Trophoblast cell (in vitro differentiated cells and primary cell): ENCODE data around the gene PSMD6.

Source experiments
- DNase-seq, 2 donors: peaks; one replicate each; pipeline ENCODE4 v3.0.0-alpha.2; 2016
- H2AFZ ChIP-seq: 2 replicates; pipeline ENCODE4 v1.6.1; 2013; ENCODE audit warnings: low read length, moderate library complexity, mild to moderate bottlenecking; ENCODE audit not compliant: insufficient read depth, poor library complexity
- H2AK5ac ChIP-seq: 2 replicates; pipeline ENCODE4 v1.6.1; 2013; ENCODE audit warnings: mild to moderate bottlenecking, low read length
- H2BK120ac ChIP-seq: 2 replicates; pipeline ENCODE4 v1.6.1; 2013; ENCODE audit warnings: low read length, mild to moderate bottlenecking, moderate library complexity; ENCODE audit not compliant: insufficient read depth, poor library complexity
- H2BK12ac ChIP-seq: 2 replicates; pipeline ENCODE4 v1.6.1; 2013; ENCODE audit warnings: mild to moderate bottlenecking, low read length, moderate library complexity
- H2BK5ac ChIP-seq: 2 replicates; pipeline ENCODE4 v1.6.1; 2013; ENCODE audit warnings: low read length, low read depth, moderate library complexity, mild to moderate bottlenecking; ENCODE audit not compliant: poor library complexity
- H3K14ac ChIP-seq: 2 replicates; pipeline ENCODE4 v1.6.1; 2013; ENCODE audit warnings: mild to moderate bottlenecking, low read length
- H3K18ac ChIP-seq: 2 replicates; pipeline ENCODE4 v1.6.1; 2013; ENCODE audit warnings: mild to moderate bottlenecking, low read length
- H3K23ac ChIP-seq: 2 replicates; pipeline ENCODE4 v1.6.1; 2013; ENCODE audit warnings: low read length
- H3K27ac ChIP-seq: 2 replicates; pipeline ENCODE4 v1.5.1; 2013; ENCODE audit warnings: low read depth, mild to moderate bottlenecking, inconsistent platforms, low read length, moderate library complexity
- H3K27me3 ChIP-seq: 2 replicates; pipeline ENCODE4 v1.6.1; 2013; ENCODE audit warnings: inconsistent platforms, mild to moderate bottlenecking, low read length, moderate library complexity; ENCODE audit not compliant: insufficient read depth
- H3K36me3 ChIP-seq, 2 experiments: 1 replicate in 1 of 2; 2 replicates in 1 of 2; pipeline ENCODE4 v1.6.1; 2013; ENCODE audit warnings: low read length in 2 of 2, mild to moderate bottlenecking in 2 of 2, moderate library complexity in 1 of 2; ENCODE audit not compliant: insufficient read depth in 2 of 2, control insufficient read depth in 1 of 2
- H3K4ac ChIP-seq: 2 replicates; pipeline ENCODE4 v1.6.1; 2013; ENCODE audit warnings: low read depth, mild to moderate bottlenecking, low read length, moderate library complexity
- H3K4me1 ChIP-seq, 2 experiments: 1 replicate in 1 of 2; 2 replicates in 1 of 2; pipeline ENCODE4 v1.6.1; 2013; ENCODE audit warnings: low read length in 2 of 2, mild to moderate bottlenecking in 2 of 2, moderate library complexity in 1 of 2; ENCODE audit not compliant: insufficient read depth in 2 of 2, control insufficient read depth in 1 of 2
- H3K4me2 ChIP-seq: 2 replicates; pipeline ENCODE4 v1.6.1; 2013; ENCODE audit warnings: inconsistent platforms, mild to moderate bottlenecking, low read length, moderate library complexity
- H3K4me3 ChIP-seq: 2 replicates; pipeline ENCODE4 v1.5.1; 2013; ENCODE audit warnings: mild to moderate bottlenecking, low read depth, low read length, inconsistent platforms
- H3K79me1 ChIP-seq: one replicate; pipeline ENCODE4 v1.6.1; 2013; ENCODE audit warnings: low read length
- H3K79me2 ChIP-seq: 2 replicates; pipeline ENCODE4 v1.6.1; 2013; ENCODE audit warnings: low read length, mild to moderate bottlenecking; ENCODE audit not compliant: control insufficient read depth, insufficient read depth, poor library complexity
- H3K9ac ChIP-seq: 2 replicates; pipeline ENCODE4 v1.6.1; 2013; ENCODE audit warnings: mild to moderate bottlenecking, low read length
- H3K9me3 ChIP-seq: 2 replicates; pipeline ENCODE4 v1.6.1; 2013; ENCODE audit warnings: low read depth, mild to moderate bottlenecking, control low read depth, inconsistent platforms, low read length; ENCODE audit not compliant: insufficient read depth
- H4K12ac ChIP-seq: 2 replicates; pipeline ENCODE4 v1.6.1; 2013; ENCODE audit warnings: low read depth, mild to moderate bottlenecking, low read length, moderate library complexity
- H4K8ac ChIP-seq: 2 replicates; pipeline ENCODE4 v1.6.1; 2013; ENCODE audit warnings: low read depth, mild to moderate bottlenecking, low read length, moderate library complexity
- H4K91ac ChIP-seq: one replicate; pipeline ENCODE4 v1.6.1; 2013; ENCODE audit warnings: low read depth, mild to moderate bottlenecking, low read length, moderate library complexity
- WGBS: extraction: QIAGEN DNeasy Blood & Tissue Kit; methylation state at CpG from one replicate; pipeline ENCODE4 v1.1.7; 2013; ENCODE audit warnings: missing lambda C conversion rate; ENCODE audit not compliant: insufficient read length, insufficient coverage; ENCODE audit errors: extremely low coverage; 5-methylcytosine and 5-hydroxymethylcytosine counted together

PSMD6 gene

DNA sequence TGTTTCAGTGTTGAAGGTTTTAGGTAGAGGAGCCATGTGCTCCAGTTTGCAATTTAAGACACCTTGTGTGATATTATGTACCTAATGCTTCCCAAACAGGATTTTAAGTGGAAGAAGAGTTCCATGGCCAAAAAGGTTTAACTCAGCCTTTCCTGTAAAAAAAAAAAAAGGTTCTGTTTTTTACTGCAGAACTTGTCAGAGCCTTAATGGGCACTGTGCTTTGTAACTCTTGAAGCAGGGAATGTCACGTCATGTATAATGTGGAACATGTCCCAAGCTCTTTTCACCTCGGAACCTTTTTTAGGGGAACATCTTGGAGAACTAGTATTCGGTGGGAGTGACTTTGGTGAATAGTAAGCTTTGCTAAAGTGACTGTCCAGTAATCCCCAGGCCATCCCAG lies 31.6 kb downstream of the PSMD6 start:
- H3K27ac ChIP-seq = no peak overlapping the region
- no peak overlapping the region for H3K23ac ChIP-seq
- H3K27me3 ChIP-seq = no peaks in the 10 kb centered on the region
- no peak overlapping the region for H2BK5ac ChIP-seq
- H3K36me3 ChIP-seq = peaks cover 31 to 58% of the 10 kb centered on the region in 2 experiments
- H3K9ac ChIP-seq = no peak overlapping the region
- peaks cover 2% of the 10 kb centered on the region for H3K9me3 ChIP-seq
- H3K4me1 ChIP-seq = no peaks in the 10 kb centered on the region
- H2AFZ ChIP-seq = no peak overlapping the region
- no peak for DNase-seq
- H3K79me2 ChIP-seq = no peaks in the 10 kb centered on the region
- no peak overlapping the region for H2BK120ac ChIP-seq
- no peaks in the 10 kb centered on the region for H3K79me1 ChIP-seq
- H3K4ac ChIP-seq = no peak overlapping the region
- H3K4me2 ChIP-seq = no peak overlapping the region
- H2BK12ac ChIP-seq = no peak overlapping the region
- H2AK5ac ChIP-seq = no peak overlapping the region
- H4K91ac ChIP-seq = no peak overlapping the region
- H3K14ac ChIP-seq = no peak overlapping the region
- no peak overlapping the region for H3K18ac ChIP-seq
- no peak overlapping the region for H4K8ac ChIP-seq
- no CpG with 5 or more reads among the region's 3 CpGs for WGBS
- H3K4me3 ChIP-seq = no peak overlapping the region
- H4K12ac ChIP-seq = no peak overlapping the region

DNA sequence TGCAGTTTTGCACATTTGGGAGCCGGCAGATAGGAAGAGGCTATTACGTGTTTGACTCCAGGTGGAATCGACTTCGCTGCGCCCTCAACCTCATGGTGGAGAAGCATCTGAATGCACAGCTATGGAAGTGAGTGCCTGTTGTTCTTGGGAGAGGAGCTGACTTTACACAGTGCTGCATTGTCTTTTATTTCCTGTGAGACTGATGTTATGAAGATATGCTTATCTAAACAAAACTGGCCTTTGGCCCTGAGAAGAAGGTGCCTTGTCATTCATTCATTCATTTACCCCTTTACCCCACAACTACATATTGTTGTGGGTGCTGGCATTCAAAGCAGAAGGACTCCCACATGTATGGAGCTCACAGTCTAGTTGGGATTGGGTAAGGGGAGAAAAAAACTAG lies 32.6 kb downstream of the PSMD6 start:
- Histone ChIP-seq H3K4me1 (no peaks in the 10 kb centered on the region), H4K12ac (no peak overlapping the region), H3K79me1 (no peaks in the 10 kb centered on the region), H3K36me3 (peaks cover 25 to 52% of the 10 kb centered on the region in 2 experiments), H3K4ac (no peak overlapping the region), H2BK5ac (no peak overlapping the region), H3K14ac (no peak overlapping the region), H2AFZ (no peak overlapping the region), H2AK5ac (no peak overlapping the region), H3K9me3 (peaks cover 2% of the 10 kb centered on the region), H3K27me3 (no peaks in the 10 kb centered on the region), H3K23ac (no peak overlapping the region), H3K79me2 (no peaks in the 10 kb centered on the region), H4K8ac (no peak overlapping the region), H3K18ac (no peak overlapping the region), H2BK12ac (no peak overlapping the region), H4K91ac (no peak overlapping the region), H3K4me2 (no peak overlapping the region), H2BK120ac (no peak overlapping the region), H3K4me3 (no peak overlapping the region), H3K9ac (no peak overlapping the region), H3K27ac (no peak overlapping the region)
- WGBS = no CpG with 5 or more reads among the region's 5 CpGs
- no peak for DNase-seq

DNA sequence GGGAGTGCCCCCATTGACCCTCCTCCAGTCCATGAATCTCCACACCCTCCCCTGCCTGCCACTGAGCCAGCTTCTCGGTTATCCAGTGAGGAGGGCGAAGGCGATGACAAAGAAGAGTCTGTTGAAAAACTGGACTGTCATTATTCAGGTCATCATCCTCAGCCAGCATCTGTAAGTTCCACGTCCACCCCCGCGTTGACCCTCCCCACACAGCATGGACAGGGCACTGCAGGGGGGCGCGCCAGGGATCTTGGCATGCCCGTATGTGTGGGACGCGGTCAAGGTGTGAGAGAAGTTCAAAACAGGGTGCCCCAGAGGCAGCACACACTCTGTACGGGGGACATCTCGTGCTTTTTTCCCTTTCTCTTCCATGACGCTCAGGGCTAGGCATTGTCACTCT lies 33.1 kb downstream of the PSMD6 start:
- Histone ChIP-seq H3K4me3 (peak overlapping the region; percentile 8), H3K4ac (no peak overlapping the region), H3K23ac (no peak overlapping the region), H2BK12ac (no peak overlapping the region), H3K27ac (no peak overlapping the region), H2AFZ (no peak overlapping the region), H3K79me1 (no peaks in the 10 kb centered on the region), H3K4me1 (no peaks in the 10 kb centered on the region), H4K91ac (no peak overlapping the region), H3K79me2 (no peaks in the 10 kb centered on the region), H3K18ac (no peak overlapping the region), H4K8ac (no peak overlapping the region), H2BK120ac (no peak overlapping the region), H3K4me2 (no peak overlapping the region), H3K14ac (no peak overlapping the region), H4K12ac (no peak overlapping the region), H3K9me3 (peaks cover 2% of the 10 kb centered on the region), H2BK5ac (no peak overlapping the region), H3K27me3 (no peaks in the 10 kb centered on the region), H3K9ac (peak overlapping the region; percentile 29), H2AK5ac (no peak overlapping the region), H3K36me3 (peaks cover 20 to 47% of the 10 kb centered on the region in 2 experiments)
- DNase-seq = no peak
- WGBS = no CpG with 5 or more reads among the region's 14 CpGs

DNA sequence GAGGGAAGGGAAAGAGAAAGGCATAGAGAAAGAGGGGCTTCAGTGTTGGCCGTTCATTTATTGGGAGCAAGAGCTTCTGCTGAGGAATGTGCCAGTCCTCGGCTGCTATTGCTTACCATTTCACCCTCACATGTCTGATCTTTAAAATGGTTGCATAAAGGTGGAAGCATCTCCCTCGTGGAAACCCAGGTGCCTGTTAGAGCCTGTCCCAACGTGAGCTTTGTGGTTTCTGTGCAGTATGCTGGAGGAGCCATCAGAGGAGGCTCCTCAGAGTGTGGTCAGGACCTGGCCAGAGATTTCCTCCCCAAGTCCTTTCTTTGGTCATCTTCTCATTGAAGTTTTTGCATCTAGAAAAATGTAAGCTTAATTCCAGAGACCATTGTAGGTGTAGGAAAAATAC lies 34.4 kb downstream of the PSMD6 start:
- H4K8ac ChIP-seq = no peak overlapping the region
- no peaks in the 10 kb centered on the region for H3K27me3 ChIP-seq
- no peaks in the 10 kb centered on the region for H3K4me1 ChIP-seq
- H3K9me3 ChIP-seq = peaks cover 2% of the 10 kb centered on the region
- H3K4me3 ChIP-seq = no peak overlapping the region
- no peak overlapping the region for H2AFZ ChIP-seq
- no peak overlapping the region for H2BK5ac ChIP-seq
- H4K12ac ChIP-seq = no peak overlapping the region
- no peak overlapping the region for H2BK12ac ChIP-seq
- no peak overlapping the region for H3K23ac ChIP-seq
- no peaks in the 10 kb centered on the region for H3K79me2 ChIP-seq
- H3K4me2 ChIP-seq = no peak overlapping the region
- H3K36me3 ChIP-seq = peaks cover 14 to 43% of the 10 kb centered on the region in 2 experiments
- H3K4ac ChIP-seq = no peak overlapping the region
- no peak overlapping the region for H3K14ac ChIP-seq
- H2AK5ac ChIP-seq = no peak overlapping the region
- no peak overlapping the region for H2BK120ac ChIP-seq
- no CpG with 5 or more reads among the region's 4 CpGs for WGBS
- no peak overlapping the region for H4K91ac ChIP-seq
- H3K9ac ChIP-seq = no peak overlapping the region
- H3K27ac ChIP-seq = no peak overlapping the region
- no peak overlapping the region for H3K18ac ChIP-seq
- no peaks in the 10 kb centered on the region for H3K79me1 ChIP-seq
- DNase-seq = no peak
